SK-N-MC (cell line): ENCODE results near the gene CDKN2B-AS1.

Experiments used
- DNase-seq: peaks from one replicate; pipeline ENCODE4 v3.0.0-alpha.2; 2011; ENCODE audit warnings: low read depth, low spot score
- H3K27ac ChIP-seq: fragments of 200-600 bp; sonication (generic); 2 replicates; pipeline ENCODE4 v1.5.1; 2016; ENCODE audit warnings: mixed run types
- H3K36me3 ChIP-seq: fragments of 200-600 bp; sonication (generic); 2 replicates; pipeline ENCODE4 v1.6.1; 2017; ENCODE audit warnings: antibody characterized with exemption, low read length, mixed read lengths; ENCODE audit not compliant: insufficient read depth
- H3K4me3 ChIP-seq: fragments of 200-600 bp; sonication (generic); 2 replicates; pipeline ENCODE4 v1.5.1; 2016
- H3K9ac ChIP-seq: fragments of 200-600 bp; sonication (generic); 2 replicates; pipeline ENCODE4 v1.8.0; 2017; ENCODE audit warnings: mixed run types, mixed read lengths; ENCODE audit not compliant: insufficient read length
- H3K9me3 ChIP-seq: fragments of 200-600 bp; sonication (generic); 2 replicates; pipeline ENCODE4 v1.6.1; 2017; ENCODE audit warnings: low read depth, mild to moderate bottlenecking, antibody characterized with exemption, low read length, moderate library complexity, mixed read lengths
- EZH2 ChIP-seq: fragments of 200-600 bp; sonication (generic); IDR thresholded peaks from one replicate; pipeline ENCODE4 v1.6.1; 2017; ENCODE audit warnings: antibody characterized with exemption
- FOXP2 ChIP-seq: optimal IDR thresholded peaks from 2 replicates; pipeline ENCODE3; 2011; ENCODE audit warnings: mild to moderate bottlenecking, moderate library complexity; ENCODE audit not compliant: insufficient read depth; ENCODE audit errors: extremely low read length, control extremely low read depth
- POLR2AphosphoS5 ChIP-seq: IDR thresholded peaks from 2 replicates; pipeline ENCODE4 v1.6.1; 2012; ENCODE audit warnings: mild to moderate bottlenecking, low read depth, low read length, borderline replicate concordance

The CDKN2B-AS1 gene

DNA sequence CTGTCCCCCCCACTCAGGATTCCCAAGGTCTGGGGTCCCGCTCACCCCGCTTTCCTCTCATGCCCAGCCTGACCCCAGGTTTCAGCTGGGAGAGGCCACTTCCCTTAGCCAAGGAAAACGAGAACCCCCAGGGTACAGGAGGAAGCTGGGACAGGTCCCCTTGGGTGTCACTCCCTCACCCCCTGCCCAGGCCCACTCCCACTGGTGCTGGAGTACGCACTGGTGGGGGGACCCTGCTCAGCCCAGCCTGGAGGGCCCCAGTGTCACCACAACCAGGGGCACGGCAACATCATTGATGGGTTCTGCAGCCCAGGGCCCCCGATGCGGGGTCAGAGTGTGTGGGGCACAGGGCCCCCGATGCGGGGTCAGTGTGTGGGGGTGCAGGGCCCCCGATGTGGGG is 159.5 kb downstream of the CDKN2B-AS1 start:
- no peak overlapping the region for H3K27ac ChIP-seq
- H3K9ac ChIP-seq, result no peak overlapping the region
- no peaks in the 10 kb centered on the region for H3K36me3 ChIP-seq
- DNase-seq, result no peak
- TF ChIP-seq FOXP2, result no peak
- TF ChIP-seq POLR2AphosphoS5, result no peak
- no peak for TF ChIP-seq EZH2
- no peaks in the 10 kb centered on the region for H3K9me3 ChIP-seq
- H3K4me3 ChIP-seq, result no peak overlapping the region

DNA sequence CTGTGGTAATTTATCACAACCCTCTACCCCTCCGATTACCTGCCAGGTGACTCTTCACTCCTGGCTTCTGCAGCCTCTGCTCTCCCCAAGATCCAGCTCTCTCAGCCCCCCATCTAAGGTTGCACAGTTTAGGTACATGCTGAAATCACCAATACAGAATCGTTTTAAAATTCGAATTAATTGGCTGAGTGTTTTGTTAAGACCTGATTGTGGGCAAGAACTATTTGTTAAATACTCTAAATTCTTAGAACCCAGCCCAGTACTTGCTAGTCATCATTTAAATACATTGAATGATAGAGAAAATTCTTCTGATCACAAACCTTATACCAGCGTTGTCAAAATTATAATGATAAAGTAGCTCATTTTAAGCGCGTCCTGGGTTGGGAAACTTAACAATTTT is 162.0 kb downstream of the CDKN2B-AS1 start:
- H3K27ac ChIP-seq, result peak overlapping the region; percentile 94; the same call in 1 of the 2 replicates
- TF ChIP-seq EZH2, result no peak
- no peak for TF ChIP-seq POLR2AphosphoS5
- no peak for TF ChIP-seq FOXP2

DNA sequence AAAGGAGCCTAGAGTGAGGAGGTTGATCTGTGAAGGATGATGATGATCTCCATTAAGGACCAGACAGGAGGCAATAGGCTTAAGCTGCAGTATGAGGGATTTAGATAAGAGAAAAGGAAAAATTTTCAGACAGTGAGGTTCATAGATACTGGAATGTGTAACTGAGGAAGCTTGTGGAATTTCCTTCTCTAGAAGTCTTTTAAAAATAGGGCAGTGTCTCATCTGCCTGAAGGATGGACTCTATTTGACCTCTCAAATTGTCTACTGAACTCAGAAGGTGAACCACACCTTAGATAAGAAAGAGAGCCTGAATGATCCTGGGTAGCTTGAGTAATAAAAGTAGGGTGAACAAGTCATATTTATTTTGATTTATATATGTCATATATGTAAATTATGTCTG is 162.7 kb downstream of the CDKN2B-AS1 start:
- H3K9ac ChIP-seq, result no peak overlapping the region
- no peak for TF ChIP-seq FOXP2
- no peak for TF ChIP-seq POLR2AphosphoS5
- TF ChIP-seq EZH2, result no peak
- peak overlapping the region; percentile 94 for H3K27ac ChIP-seq
- H3K36me3 ChIP-seq, result no peaks in the 10 kb centered on the region
- DNase-seq, result no peak
- H3K9me3 ChIP-seq, result no peaks in the 10 kb centered on the region
- H3K4me3 ChIP-seq, result no peak overlapping the region

More for the DNA sequence above, 162.0 kb downstream of the CDKN2B-AS1 start:
- Histone ChIP-seq H3K9ac (no peak overlapping the region), H3K4me3 (no peak overlapping the region), H3K36me3 (no peaks in the 10 kb centered on the region), H3K9me3 (no peaks in the 10 kb centered on the region)
- DNase-seq, result no peak

DNA sequence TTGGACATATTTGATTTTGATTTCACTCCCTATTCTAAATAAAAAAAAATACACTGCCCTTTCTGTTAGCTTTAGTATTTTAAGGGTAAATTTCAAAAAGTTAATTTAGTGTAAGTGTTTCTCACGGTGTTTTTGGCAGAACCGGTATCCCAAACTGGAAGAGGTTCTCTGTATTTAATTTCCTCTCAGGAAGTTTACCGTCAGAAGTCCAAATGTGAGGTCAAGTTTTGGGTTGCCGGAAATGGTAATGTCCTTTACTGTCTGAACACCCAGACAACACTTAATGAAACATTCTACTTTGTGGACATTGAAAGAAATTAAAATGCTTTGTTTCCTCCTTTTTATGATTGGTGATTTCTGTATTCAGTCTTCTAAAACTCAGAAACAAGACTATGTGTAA is 163.2 kb downstream of the CDKN2B-AS1 start:
- no peak overlapping the region for H3K9ac ChIP-seq
- H3K36me3 ChIP-seq, result no peaks in the 10 kb centered on the region
- DNase-seq, result no peak
- H3K27ac ChIP-seq, result peak overlapping the region; percentile 94
- no peaks in the 10 kb centered on the region for H3K9me3 ChIP-seq
- no peak for TF ChIP-seq FOXP2
- TF ChIP-seq POLR2AphosphoS5, result no peak
- no peak for TF ChIP-seq EZH2
- no peak overlapping the region for H3K4me3 ChIP-seq

DNA sequence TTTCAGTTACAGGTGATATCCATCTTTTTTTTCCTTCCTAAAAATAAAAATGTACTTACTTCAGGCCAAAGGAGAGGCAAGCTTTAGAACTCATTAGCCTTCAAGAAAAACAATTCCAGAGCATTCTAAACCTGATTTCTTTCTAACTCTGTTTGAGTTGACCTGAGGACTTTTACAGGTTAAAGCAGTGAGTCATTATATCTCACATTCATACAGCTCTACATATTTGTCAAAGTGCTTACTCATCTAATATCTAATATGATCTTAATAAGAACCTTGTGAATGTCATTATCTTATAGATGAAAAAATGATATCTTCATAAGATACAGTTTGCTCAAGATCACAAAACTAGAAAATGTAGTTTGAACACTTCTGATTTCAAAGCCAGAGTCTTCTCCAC is 163.7 kb downstream of the CDKN2B-AS1 start:
- DNase-seq, result no peak
- Histone ChIP-seq H3K9me3 (no peaks in the 10 kb centered on the region), H3K27ac (peak overlapping the region; percentile 94), H3K4me3 (peak overlapping the region; percentile 69), H3K9ac (peak overlapping the region; percentile 69), H3K36me3 (no peaks in the 10 kb centered on the region)
- TF ChIP-seq POLR2AphosphoS5 (no peak), FOXP2 (no peak), EZH2 (no peak)

DNA sequence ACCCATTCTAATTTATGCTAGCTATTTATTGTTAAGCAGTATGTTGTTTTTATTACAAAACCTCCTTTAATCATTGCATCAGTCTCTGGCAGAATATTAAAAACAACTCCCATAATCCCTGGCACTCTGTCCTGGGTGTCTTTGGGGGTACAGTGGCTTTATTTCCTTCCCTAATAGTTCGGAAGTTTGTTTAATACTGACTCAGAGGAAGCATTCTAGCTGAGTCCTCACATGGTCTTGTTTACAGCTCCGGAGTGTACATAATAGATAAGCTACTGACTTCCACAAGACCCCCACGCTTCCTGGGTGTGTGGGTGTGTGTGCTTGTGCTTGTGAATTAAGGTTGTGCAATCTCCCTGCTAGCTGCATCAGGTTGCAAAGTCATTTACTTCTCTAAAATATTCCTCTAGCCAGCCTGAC is 164.3 kb downstream of the CDKN2B-AS1 start:
- Histone ChIP-seq H3K4me3 (peak overlapping the region; percentile 69), H3K27ac (peak overlapping the region; percentile 94), H3K9me3 (no peaks in the 10 kb centered on the region), H3K9ac (peak overlapping the region; percentile 69), H3K36me3 (no peaks in the 10 kb centered on the region)
- no peak for TF ChIP-seq EZH2
- peak; percentile 98 for TF ChIP-seq FOXP2
- peak; percentile 73 for DNase-seq

DNA sequence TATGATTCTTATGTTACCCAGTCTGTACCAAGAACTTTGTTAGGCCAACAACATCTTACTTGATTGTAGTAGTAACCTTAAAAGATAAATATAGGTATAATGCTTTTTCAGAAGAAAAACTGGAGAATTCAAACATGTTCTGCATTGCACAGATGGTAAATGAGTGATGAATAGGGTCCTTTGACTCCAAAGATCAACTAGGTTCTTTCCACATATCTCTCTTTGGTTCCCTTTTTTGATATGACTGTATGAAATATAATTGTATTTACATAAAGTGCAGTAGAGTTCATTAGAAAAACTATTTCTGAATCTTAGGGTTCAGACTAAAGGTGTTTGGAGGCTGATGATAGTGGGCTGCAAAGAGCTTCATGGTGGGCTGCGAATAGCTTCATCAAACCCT is 165.0 kb downstream of the CDKN2B-AS1 start:
- H3K9ac ChIP-seq, result no peak overlapping the region
- no peaks in the 10 kb centered on the region for H3K9me3 ChIP-seq
- peak overlapping the region; percentile 94 for H3K27ac ChIP-seq
- H3K4me3 ChIP-seq, result peak overlapping the region; percentile 69; the same call in 1 of the 2 replicates
- TF ChIP-seq EZH2, result no peak
- H3K36me3 ChIP-seq, result no peaks in the 10 kb centered on the region
- DNase-seq, result no peak

DNA sequence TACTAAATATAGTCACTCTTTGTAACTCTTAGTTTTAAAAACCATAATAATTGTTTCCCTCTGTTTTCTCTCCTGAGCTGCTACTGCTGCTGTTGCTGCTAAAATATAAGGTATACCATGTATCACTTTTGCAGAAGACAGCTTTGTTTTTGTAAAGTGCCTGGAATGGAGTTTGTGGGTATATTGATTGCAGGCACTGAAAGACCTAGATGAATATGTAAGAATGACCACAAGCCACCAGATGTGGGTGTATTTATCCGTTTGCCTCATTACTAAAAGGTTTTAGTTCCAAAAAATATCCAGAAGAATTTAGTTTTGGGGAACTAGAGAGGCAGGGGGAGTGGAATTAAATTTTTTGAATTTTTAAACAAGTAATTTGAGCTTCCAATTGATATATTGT is 165.6 kb downstream of the CDKN2B-AS1 start:
- DNase-seq, result no peak
- Histone ChIP-seq H3K36me3 (no peaks in the 10 kb centered on the region), H3K9me3 (no peaks in the 10 kb centered on the region), H3K27ac (peak overlapping the region; percentile 94), H3K9ac (no peak overlapping the region), H3K4me3 (no peak overlapping the region)
- TF ChIP-seq FOXP2 (no peak), EZH2 (no peak), POLR2AphosphoS5 (no peak)

DNA sequence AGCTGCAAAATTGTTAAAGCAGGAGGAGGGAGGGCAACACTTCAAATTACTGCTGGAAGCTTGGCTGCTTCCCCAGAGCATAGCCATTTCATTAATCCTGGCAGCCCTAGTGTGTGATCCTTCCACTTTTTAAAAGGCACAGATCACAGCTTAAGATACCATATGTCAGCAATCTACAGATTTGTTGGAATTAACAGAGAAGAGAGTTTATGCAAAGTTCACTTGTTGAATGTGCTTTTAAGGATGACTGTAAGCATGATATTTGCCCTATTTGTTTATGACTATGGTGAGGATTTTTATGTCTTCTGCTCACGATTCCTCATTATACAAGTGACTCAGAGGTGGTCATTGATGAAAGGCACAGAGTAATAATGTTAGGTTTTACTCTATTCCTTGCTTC is 170.6 kb downstream of the CDKN2B-AS1 start:
- no peak for TF ChIP-seq EZH2
- no peak for TF ChIP-seq FOXP2
- TF ChIP-seq POLR2AphosphoS5, result no peak
- H3K9ac ChIP-seq, result no peak overlapping the region
- no peak overlapping the region for H3K4me3 ChIP-seq
- no peak for DNase-seq
- no peaks in the 10 kb centered on the region for H3K9me3 ChIP-seq
- H3K27ac ChIP-seq, result no peak overlapping the region
- H3K36me3 ChIP-seq, result no peaks in the 10 kb centered on the region
